HG02571 (cell line): ENCODE data around the gene TMEM125.

Source experiments
- ATAC-seq: cut with Tn5 transposase; IDR thresholded peaks from one replicate; pipeline ENCODE4 v1.9.1; 2021; ENCODE audit warnings: mild to moderate bottlenecking, moderate library complexity; ENCODE audit not compliant: unreplicated experiment

TMEM125 gene

GRCh38 chr1:43246466-43247213 lies 23.1 kb upstream of the TMEM125 start:
- no peak for ATAC-seq

GRCh38 chr1:43247256-43247921 lies 22.4 kb upstream of the TMEM125 start:
- ATAC-seq, result no peak

- no peak for ATAC-seq
Measured at GRCh38 chr1:43250351-43250761, 19.4 kb upstream of the TMEM125 start.

- ATAC-seq, result no peak
Measured at GRCh38 chr1:43251024-43251423, 18.8 kb upstream of the TMEM125 start.

- ATAC-seq, result no peak
Measured at GRCh38 chr1:43252225-43252624, 17.6 kb upstream of the TMEM125 start.

GRCh38 chr1:43253173-43253572 lies 16.6 kb upstream of the TMEM125 start:
- ATAC-seq, result no peak

GRCh38 chr1:43253876-43254275 lies 15.9 kb upstream of the TMEM125 start:
- no peak for ATAC-seq

GRCh38 chr1:43255438-43256210 lies 14.2 kb upstream of the TMEM125 start:
- no peak for ATAC-seq

GRCh38 chr1:43256675-43257570 lies 12.9 kb upstream of the TMEM125 start:
- no peak for ATAC-seq

GRCh38 chr1:43258370-43258769 lies 11.4 kb upstream of the TMEM125 start:
- no peak for ATAC-seq

- ATAC-seq, result no peak
Measured at GRCh38 chr1:43265431-43265830, 4.4 kb upstream of the TMEM125 start.

- no peak for ATAC-seq
Measured at GRCh38 chr1:43266881-43267280, 2.9 kb upstream of the TMEM125 start.

- no peak for ATAC-seq
Measured at GRCh38 chr1:43267291-43267805, 2.4 kb upstream of the TMEM125 start.

GRCh38 chr1:43267818-43268425 lies 1.9 kb upstream of the TMEM125 start:
- no peak for ATAC-seq

GRCh38 chr1:43270421-43271095 lies 775 bp downstream of the TMEM125 start:
- ATAC-seq, result no peak

GRCh38 chr1:43271186-43272118 lies 1.7 kb downstream of the TMEM125 start:
- no peak for ATAC-seq

GRCh38 chr1:43272161-43272560 lies 2.4 kb downstream of the TMEM125 start:
- ATAC-seq, result no peak
